HG03159 (cell line): Measurements from ENCODE around the gene LTBP1.
"Not testable (repeated sequence)": the region's sequence is repeated elsewhere in the genome, so short reads cannot be mapped to it uniquely, and the experiment has no call there.

ENCODE experiments used
- ATAC-seq: cut with Tn5 transposase; IDR thresholded peaks from one replicate; pipeline ENCODE4 v1.9.1; 2021; ENCODE audit warnings: mild to moderate bottlenecking, moderate library complexity; ENCODE audit not compliant: unreplicated experiment

LTBP1 gene

DNA sequence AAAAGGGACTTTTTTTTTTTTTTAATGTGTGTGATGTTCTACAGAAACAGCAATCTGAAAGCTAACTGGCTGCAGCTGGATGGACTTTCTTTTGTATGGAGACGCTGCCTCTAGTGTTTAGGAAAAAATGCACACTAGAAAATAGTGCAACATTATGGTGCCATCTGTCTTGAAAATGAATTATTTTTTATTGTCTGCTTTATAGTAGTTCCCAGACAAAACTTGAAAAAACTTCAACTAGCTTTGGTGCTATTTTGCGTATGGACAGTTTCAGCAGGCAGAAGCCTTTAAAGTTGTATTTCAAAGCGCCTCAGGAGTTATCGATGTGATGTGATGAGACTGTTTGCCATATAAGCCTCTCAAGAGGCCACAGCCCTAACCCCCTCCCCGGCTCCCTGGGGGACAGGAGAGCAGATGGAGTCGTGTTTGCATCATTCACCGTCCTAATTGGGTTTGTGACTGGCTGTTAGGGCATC, 86.9 kb downstream of the LTBP1 start:
- ATAC-seq: no peak

DNA sequence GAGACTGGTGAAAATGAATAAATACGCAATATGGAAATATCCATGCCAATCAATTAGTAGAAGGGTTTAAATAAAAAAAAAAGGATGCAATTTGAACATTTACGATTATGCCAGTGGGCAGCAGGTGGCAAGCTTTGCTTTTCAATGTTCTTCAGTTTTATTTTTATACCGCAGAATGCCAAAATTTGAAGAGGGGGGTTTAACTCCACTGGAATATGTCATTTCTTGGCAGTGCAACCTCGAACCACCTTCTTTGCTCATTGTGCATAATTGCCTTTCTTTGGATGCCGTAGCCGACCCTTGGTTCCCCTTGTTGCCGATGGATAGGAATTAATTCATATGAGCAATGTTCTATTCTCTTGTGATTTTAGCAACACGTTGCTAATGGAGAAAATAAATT, 88.0 kb downstream of the LTBP1 start:
- ATAC-seq: no peak

DNA sequence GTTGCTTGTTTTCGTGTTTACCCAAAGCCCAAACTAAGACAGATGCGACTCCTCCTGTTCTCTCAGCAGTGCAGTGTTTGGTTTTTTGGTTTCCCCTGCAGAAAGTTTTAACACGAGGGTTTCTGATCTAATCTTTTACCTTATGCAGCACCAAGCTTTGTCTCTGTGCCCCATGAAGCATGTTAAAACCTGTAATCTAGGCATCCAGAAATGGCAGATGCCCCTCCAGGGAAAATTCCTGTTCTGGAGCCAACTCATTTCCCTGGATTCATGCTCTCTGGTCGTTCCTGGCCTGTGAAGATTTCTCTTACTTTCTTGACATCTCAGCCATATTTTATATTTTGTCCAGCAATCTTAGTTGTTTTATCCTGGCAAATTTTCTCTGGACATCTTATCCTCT, 91.5 kb downstream of the LTBP1 start:
- no peak for ATAC-seq

DNA sequence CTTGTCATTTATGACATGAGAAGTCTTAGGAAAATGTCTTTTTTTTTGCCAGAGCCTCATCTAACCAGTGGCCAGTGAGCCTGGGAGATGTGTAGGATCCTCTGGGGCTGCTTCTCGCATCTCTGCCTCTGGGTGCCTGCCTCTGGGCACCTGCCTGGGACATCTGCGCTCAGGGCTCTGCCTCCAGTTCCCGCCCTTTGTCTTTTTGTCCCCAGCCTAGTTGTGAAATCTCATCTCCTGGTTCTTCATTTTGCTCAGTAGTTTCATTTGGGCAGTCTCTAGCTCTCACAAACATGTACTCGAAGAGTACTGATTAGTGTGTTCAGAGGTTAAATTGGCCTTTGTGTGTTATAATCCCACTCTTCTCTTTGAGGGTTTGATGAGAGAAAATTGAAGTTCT, 92.0 kb downstream of the LTBP1 start:
- ATAC-seq: no peak

DNA sequence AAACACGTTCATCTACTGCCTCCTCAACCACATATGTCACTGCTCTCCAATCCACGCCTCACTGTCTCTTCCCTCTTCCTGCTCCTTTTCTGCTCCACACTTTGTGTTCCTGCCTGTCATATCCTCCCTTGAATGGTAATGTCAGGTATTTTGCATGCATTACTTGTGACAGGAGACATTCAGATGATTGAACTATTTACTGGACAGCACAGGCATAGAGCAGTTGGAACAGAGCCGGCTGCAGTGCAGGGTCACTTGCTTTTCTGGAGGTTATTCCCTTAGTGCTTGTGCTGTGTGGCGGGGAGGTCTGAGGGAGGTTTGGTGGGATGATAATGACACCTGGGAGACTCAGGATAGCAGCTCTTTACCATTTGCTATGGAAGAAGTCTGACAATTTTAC, 93.8 kb downstream of the LTBP1 start:
- no peak for ATAC-seq

DNA sequence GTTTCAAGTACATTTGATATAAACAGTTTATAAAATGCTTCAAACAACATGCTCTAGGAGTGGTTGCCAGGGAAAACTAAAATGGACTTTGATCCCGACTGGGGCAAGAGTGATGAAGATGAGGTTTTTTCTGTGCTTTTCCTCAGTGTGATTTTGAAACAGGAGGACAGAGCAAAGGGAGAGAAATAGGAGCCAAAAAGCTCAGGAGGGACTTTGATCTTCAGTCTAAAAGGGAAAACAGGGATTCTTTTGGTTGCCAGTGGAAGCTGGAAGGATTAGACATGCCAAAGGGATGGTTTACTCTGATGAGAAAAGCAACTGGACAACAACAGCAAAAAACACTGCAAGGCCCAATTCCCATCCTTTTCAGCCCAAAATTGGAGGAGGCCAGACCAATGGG, 95.5 kb downstream of the LTBP1 start:
- ATAC-seq: no peak

DNA sequence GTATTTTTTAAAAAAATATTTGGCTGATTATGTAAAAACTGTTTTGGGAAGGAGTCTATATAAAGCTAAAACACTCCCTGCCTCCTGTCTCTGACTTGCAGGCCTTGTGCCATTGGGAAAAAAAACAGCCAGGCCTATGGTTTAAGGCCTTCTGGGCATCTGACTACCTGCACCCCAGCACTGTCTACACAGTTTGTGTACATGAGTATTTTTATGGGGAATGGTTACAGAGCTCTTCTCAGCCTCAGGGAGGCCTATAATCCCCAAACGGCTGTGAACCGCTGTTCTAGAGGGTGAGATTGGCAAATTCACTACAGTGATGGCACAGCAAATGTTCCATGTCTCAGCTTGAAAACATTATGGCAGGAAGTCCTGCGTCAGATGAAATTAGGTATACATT, 96.1 kb downstream of the LTBP1 start:
- ATAC-seq: no peak

DNA sequence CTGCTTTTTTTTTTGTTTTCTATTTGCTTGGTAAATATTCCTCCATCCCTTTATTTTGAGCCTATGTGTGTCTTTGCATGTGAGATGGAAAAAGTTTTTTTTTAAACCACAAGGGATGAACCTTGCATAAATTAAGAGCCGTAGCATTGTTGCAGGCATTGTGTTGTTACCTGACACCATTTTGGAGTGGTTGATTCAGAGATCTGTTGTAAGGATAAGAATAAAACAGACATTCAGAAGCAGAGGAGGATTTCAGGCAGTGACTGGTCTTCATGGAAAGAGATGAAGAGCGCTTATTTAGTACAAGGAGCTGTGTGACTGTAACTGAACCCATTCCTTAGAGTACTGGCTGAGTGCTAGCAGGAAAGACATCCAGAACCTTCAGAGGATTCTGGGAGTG, 101.2 kb downstream of the LTBP1 start:
- no peak for ATAC-seq

DNA sequence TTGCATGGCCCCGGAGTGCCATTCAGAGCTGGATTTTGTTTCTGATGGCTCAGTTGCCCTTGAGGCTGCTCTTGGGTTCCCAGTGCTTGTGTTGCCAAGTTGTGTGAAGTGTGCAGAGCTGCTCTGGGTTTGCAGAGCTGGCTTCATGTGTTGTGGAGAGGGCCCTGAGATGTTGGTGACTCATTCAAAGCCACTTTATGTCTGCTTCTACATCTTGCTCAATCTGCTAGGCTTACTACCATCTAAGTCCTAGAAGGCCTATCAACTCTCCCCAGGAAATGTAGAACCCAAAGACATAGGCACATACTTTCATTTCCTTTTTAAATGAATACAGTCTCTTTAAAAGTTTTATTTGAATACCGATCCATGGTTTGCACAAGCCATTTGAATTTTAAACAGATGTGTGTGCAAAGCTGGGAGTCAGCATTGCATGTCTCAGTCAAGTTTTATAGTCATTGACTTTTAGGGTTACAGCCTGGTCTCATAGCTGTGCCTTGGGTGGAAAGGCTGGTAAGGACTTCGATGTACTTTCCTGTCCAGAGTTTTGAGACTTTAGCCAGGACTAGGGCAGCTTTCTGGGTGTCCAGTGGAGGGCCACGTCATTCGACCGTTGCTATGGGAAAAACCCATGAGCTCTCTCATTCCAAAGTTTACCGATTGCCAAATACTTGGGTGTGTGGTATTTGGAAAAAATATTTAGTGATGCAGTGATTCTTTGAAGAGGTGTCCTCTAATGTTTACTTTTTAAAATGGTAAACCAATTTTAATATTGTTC, 105.0 kb downstream of the LTBP1 start:
- no peak for ATAC-seq

DNA sequence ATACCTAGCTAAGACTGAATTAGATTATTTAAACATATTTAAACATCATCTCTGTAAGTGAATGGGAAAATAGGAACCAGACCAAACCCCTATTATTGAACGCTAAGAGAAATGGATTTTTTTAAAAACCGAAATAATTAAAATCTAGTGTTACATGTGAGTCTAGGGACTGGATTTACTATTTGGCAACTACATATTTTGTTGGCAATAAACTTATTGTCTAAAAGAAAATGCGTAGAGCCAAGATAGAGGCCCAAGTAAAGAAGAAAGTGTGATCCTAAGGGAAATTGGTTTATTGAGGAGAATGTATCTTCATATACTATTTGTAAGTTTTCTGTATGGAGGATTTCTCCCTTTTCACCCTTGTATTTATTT, 105.6 kb downstream of the LTBP1 start:
- ATAC-seq: no peak

DNA sequence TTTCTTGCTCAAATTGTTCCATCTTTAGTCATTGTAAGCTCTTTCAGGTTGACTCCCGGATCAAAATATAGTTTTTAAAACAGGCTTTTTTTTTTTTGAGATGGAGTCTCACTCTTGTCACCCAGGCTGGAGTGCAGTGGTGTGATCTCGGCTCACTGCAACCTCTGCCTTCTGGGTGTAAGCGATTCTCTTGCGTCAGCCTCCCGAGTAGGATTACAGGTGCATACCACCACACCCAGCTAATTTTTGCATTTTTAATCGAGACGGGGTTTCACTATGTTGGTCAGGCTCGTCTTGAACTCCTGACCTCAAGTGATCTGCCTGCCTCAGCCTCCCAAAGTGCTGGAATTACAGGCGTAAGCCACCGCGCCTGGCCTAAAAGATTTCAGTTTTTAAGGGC, 106.0 kb downstream of the LTBP1 start:
- not testable (repeated sequence) for ATAC-seq

DNA sequence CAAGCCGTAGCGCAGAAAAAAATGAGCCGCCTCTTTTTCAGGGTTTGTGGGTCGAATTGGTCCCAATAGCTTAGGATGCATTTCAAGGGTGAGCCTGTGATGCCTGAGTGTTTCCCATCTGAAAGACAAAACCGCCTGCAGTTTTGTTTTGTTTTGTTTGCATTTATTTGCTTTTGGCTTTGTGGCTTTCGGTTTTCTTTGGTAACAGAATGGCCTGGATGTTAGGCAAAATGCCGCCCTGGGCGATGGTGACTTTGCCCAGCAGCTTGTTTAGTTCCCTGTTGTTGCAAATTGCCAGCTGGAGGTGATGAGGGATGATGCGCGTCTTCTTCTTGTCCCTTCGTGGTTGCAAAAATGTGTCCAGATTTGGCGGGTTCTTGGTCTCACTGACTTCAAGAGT, 109.4 kb downstream of the LTBP1 start:
- ATAC-seq: no peak

DNA sequence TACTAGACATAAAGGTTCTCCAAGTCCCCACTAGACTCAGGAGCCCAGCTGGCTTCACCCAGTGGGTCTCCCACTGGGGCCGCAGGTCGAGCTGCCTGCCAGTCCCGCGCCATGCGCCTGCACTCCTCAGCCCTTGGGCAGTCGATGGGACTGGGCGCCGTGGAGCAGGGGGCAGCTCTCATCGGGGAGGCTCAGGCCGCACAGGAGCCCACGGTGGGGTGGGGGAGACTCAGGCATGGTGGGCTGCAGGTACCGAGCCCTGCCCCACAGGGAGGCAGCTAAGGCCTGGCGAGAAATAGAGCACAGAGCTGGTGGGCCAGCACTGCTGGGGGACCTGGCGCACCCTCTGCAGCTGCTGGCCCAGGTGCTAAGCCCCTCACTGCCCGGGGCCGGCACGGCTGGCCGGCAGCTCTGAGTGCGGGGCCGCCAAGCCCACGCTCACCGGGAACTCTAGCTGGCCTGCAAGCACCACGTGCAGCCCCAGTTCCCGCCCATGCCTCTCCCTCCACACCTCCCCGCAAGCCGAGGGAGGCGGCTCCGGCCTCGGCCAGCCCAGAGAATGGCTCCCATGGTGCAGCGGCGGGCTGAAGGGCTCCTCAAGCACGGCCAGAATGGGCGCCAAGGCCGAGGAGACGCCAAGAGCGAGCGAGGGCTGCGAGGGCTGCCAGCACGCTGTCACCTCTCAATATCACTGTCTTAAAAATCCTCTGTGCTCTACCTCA, 110.7 kb downstream of the LTBP1 start:
- not testable (repeated sequence) for ATAC-seq

DNA sequence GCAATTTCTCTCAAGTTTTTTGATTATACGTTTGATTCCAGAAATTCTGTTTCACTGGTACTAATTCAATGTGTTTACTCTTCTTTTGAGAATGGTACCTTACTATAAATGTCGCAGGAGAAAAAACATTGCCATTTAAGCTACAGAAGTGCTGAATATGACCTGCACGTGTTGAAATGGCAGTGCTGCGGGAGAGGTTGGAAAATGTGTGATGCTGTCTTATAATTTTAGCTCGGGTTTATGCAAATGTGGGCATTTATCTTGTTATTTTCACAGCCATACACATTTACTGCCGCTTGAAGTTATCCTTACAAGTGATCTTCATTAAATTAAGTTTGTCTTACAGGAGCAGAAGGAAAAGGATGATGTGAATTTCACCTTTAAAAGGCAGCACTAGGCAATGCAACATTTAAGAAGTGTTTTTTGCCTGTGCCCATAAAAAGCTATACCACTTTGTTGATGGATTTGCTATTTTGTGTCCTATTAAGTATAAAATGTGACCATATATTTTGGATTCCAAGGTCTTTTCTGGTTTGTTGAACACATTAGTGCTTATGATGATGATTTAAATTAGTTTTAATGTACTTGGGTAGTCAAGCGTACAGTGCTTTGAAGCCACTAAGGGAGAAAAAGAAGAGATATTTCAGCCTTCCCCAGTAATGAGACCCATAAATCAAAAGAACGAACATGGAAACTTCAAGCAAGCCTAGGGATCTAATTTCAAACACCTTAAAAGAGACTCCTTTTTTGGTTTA, 112.1 kb downstream of the LTBP1 start:
- no peak for ATAC-seq

DNA sequence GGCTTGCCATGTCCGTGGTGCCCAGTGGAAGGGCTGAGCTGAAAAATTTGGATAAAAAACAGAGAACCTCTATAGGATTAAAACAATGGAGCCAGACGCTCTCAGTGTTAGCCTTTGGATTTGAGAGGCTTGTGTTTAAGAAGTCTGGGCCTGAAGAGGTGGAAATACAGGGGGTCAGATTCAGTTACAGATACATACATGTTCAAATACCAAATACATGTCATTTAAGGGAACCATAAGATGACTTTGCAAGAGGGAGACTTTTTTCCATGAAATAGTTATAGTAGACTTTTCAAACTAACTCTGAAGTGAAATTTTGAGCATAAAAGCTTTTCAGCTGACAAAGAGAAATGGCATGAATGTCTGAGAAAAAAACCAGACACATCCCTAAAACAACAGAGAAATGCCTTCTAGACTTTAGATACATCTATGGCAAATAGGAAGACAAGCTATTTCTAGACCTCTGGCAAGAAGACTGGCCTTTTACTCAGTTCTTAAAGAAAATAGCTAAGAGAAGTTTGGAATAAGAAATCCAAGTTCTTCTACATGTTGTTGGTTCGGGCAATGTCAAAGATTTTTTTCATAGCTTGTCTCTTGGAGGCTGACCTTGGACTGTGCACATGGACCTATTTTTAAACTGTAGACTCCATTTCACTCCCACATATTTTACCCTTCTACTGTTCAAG, 112.9 kb downstream of the LTBP1 start:
- ATAC-seq: no peak

DNA sequence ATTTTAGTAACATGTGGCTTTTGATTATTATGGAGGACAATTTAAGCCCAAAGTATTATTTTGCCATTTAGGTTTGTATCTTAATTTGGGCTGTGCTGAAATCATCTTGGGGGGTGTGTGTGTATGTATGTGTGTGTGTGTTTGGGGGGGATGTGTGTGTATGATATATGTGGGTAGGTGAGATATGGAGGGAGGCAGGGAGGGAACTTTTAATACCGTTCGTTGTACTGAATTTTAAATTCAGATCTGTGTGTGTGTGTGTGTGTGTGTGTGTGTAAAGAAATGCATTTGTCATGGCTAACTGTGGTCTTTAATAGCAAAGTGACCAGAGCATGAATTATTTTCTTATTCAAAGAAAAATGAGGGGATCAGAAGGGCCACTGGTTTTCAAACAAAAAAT, 113.7 kb downstream of the LTBP1 start:
- no peak for ATAC-seq

DNA sequence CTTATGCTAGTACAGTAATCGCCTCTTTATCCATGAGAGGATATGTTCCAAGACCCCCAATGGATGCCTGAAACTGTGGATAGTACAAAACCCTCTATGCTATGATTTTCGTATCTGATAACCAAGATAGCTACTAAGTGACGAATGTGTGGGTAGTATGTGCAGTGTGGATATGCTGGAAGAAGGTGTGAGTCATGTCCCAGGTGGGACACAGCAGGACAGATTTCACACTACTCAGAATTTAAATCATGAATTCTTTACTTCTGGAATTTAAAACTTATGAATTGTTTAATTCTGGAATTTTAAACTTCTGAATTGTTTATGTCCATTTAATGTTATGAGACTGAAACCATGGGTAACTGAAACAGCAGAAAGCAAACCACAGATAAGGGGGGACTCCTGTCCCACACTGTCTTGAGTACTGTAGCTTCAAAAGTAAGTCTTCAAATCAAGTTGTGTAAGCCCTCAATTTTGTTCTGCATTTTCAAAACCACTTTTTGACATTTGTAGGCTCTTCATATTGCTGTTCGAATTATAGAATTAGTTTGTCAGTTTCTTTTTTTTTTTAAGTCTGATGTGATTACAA, 116.0 kb downstream of the LTBP1 start:
- ATAC-seq: no peak

DNA sequence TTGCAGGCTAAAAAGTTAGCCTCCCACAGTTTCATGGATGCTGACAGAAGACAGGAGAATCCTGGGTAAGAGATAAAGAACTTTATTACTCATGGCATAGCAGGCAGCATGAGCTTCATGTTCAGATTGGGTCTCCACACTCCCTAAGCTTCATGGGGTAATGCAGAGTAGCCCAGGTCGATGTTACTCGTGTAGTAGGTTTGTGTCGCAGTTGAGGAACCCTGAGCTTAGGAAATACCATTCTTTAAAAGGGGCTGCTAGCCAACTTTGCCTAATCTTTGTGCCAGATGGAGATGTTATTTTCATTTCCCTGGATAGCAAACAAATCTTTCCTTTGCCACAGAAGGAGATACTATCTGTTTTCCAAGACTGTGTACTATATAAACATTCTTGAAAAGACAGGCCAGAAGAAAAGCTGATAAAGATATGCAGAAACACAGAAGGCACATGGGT, 117.6 kb downstream of the LTBP1 start:
- ATAC-seq: no peak

DNA sequence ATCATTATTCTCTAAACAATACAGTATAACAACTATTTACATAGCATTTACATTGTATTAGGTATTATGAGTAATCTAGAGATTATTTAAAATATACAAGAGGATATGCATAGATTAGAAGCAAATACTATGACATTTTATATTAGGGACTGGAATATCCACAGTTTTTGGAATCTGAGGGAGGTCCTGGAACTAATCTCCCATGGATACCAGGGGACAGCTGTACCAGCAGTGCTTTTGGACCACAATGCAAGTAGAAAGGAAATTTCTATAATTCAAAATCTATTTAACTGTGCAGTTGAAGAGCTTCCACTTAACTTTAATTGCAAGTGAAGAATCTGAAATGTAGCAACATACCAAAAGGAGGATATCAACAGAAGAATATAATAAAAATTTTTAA, 120.8 kb downstream of the LTBP1 start:
- no peak for ATAC-seq

DNA sequence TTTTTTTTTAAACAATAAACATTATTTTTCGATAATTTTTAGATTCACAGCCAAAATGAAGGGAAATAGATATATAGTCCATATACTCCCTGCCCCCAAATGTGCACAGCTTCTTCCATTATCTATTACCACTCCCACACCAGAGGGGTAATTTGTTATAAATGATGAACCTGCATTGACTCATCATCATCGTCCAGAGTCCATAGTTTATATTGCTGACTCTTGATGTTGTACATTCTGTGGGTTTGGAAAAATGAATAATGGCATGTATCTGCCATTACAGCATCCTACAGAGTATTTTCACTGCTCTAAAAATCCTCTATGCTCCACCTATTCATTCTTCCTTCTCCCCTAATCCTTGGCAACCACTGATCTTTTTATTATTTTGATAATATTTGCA, 121.5 kb downstream of the LTBP1 start:
- no peak for ATAC-seq
